PC-3 (cell line): ENCODE data around the gene C1orf105.

Source experiments
- CTCF ChIP-seq: fragments of 300-600 bp; sonication (generic); conservative IDR thresholded peaks from 2 replicates; pipeline ENCODE4 v1.5.1; 2017; ENCODE audit warnings: antibody characterized with exemption, low read depth, mild to moderate bottlenecking, low read length
- EZH2 ChIP-seq: fragments of 300-600 bp; sonication (generic); IDR thresholded peaks from one replicate; pipeline ENCODE4 v1.6.1; 2017; ENCODE audit warnings: antibody characterized with exemption, mild to moderate bottlenecking, low read length; ENCODE audit not compliant: unreplicated experiment
- EZH2phosphoT487 ChIP-seq: fragments of 300-600 bp; sonication (generic); IDR thresholded peaks from 2 replicates; pipeline ENCODE4 v1.6.1; 2018; ENCODE audit warnings: mild to moderate bottlenecking, antibody characterized with exemption, low read length, borderline replicate concordance

- TF ChIP-seq EZH2 (no peak), CTCF (no peak), EZH2phosphoT487 (no peak)
These were observed 19.0 kb upstream of the C1orf105 start for GRCh38 chr1:172401477-172401876.
